ENCODE results near the gene NUFIP1.

DNA sequence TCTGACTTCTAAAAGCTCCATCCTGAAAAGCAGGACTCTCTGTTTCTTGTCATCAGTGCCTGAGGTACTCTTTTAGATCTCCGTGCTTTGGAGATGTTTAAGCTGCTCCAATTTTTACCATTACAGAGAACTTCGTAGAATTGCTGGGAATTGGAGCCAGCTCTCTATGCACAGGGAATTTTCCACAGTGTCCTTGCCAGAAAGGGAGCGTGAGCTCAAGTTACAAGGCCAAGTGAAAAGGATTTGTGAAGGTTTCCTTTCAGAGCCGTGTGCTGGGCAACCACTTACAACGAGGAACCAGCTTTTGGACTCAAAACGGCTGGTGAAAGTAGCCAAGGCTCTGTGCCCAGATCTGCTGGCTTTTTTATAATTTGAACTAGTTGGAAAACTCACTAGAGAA, 82.6 kb downstream of the NUFIP1 start:
- TF ChIP-seq, protein P1, sequence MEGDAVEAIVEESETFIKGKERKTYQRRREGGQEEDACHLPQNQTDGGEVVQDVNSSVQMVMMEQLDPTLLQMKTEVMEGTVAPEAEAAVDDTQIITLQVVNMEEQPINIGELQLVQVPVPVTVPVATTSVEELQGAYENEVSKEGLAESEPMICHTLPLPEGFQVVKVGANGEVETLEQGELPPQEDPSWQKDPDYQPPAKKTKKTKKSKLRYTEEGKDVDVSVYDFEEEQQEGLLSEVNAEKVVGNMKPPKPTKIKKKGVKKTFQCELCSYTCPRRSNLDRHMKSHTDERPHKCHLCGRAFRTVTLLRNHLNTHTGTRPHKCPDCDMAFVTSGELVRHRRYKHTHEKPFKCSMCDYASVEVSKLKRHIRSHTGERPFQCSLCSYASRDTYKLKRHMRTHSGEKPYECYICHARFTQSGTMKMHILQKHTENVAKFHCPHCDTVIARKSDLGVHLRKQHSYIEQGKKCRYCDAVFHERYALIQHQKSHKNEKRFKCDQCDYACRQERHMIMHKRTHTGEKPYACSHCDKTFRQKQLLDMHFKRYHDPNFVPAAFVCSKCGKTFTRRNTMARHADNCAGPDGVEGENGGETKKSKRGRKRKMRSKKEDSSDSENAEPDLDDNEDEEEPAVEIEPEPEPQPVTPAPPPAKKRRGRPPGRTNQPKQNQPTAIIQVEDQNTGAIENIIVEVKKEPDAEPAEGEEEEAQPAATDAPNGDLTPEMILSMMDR (IDR thresholded peaks at IDR 0.05; ENCODE audit: insufficient read depth, low read depth, low read length) = no peak
- TF ChIP-seq EZH2 (IDR thresholded peaks at IDR 0.05; ENCODE audit: insufficient read depth, low read length) = no peak

Measured in astrocyte (in vitro differentiated cells and primary cell).